Measurements from ENCODE around the gene PDCD1. TPM values are rescaled to one million over a fixed set of nuclear protein-coding genes. Genes with fewer than 3 reads are reported as not detected.
"Not testable (repeated sequence)": the region's sequence is repeated elsewhere in the genome, so short reads cannot be mapped to it uniquely, and the experiment has no call there.

The PDCD1 gene
- total RNA-seq: under 1 TPM in 7 of 8 experiments, not detected in 1; 0.11 to 0.49 (median 0.19) TPM

- in situ Hi-C loops (cut with MboI; ENCODE audit: low pct_unique_long_range_greater_than_20kb in 2 of 9, low sequenced_read_pairs in 9 of 9, unreplicated experiment in 9 of 9): no loop called here
- peak in 6 of 8 experiments; percentile 11 to 51 (median 40) for ATAC-seq (replicated peaks in 6 of 8)
- Histone ChIP-seq H3K27ac (peak within 1 kb of the TSS in 1 of 2 donors; percentile 53), H3K4me3 (no peak within 1 kb of the TSS), H3K4me1 (replicated peaks in 1 of 2) (peaks cover 22 to 25% of the 10 kb centered on the region in 2 donors)
- 75 to 100% (median 91%) methylated on average over 3 to 6 of the region's 28 CpGs; no CpG with 5 or more reads in 6 of the 10 experiments for WGBS, 10 experiments
Measured at GRCh38 chr2:241858206-241859016, at the start of gene PDCD1. PDCD1 (minus strand) TSS chr2:241858894; CDS start chr2:241858838, 56 bp downstream.

- H3K27ac ChIP-seq; in situ Hi-C loops (cut with MboI; ENCODE audit: low pct_unique_long_range_greater_than_20kb in 2 of 9, low sequenced_read_pairs in 9 of 9, unreplicated experiment in 9 of 9); ATAC-seq (replicated peaks in 6 of 8); H3K4me3 ChIP-seq; H3K4me1 ChIP-seq (replicated peaks in 1 of 2): not testable (repeated sequence)
- 73 to 100% (median 90%) methylated on average over 1 to 7 of the region's 7 CpGs; no CpG with 5 or more reads in 2 of the 10 experiments for WGBS, 10 experiments
Measured at GRCh38 chr2:241907831-241908230, 49.1 kb upstream of the PDCD1 start.

- in situ Hi-C loops (cut with MboI; ENCODE audit: low pct_unique_long_range_greater_than_20kb in 2 of 9, low sequenced_read_pairs in 9 of 9, unreplicated experiment in 9 of 9): no loop called here
- Histone ChIP-seq H3K27ac (no peak overlapping the region), H3K4me3 (no peak overlapping the region), H3K4me1 (replicated peaks in 1 of 2) (peaks cover 0 to 2% of the 10 kb centered on the region in 2 donors)
- WGBS, 10 experiments: 72 to 100% (median 88%) methylated on average over 5 to 16 of the region's 18 CpGs
- ATAC-seq (replicated peaks in 6 of 8): no peak
Measured at GRCh38 chr2:241906826-241907570, 48.3 kb upstream of the PDCD1 start.

GRCh38 chr2:241906378-241906770 is 47.7 kb upstream of the PDCD1 start:
- H3K4me1 ChIP-seq (replicated peaks in 1 of 2); H3K4me3 ChIP-seq; in situ Hi-C loops (cut with MboI; ENCODE audit: low pct_unique_long_range_greater_than_20kb in 2 of 9, low sequenced_read_pairs in 9 of 9, unreplicated experiment in 9 of 9); H3K27ac ChIP-seq; ATAC-seq (replicated peaks in 6 of 8): not testable (repeated sequence)
- 68 to 100% (median 98%) methylated on average over 1 to 4 of the region's 5 CpGs; no CpG with 5 or more reads in 4 of the 10 experiments for WGBS, 10 experiments

- ATAC-seq (replicated peaks in 6 of 8): no peak
- H3K4me3 ChIP-seq: no peak overlapping the region
- peaks cover 0 to 2% of the 10 kb centered on the region in 2 donors for H3K4me1 ChIP-seq (replicated peaks in 1 of 2)
- 50 to 96% (median 77%) methylated on average over 2 to 7 of the region's 14 CpGs; no CpG with 5 or more reads in 5 of the 10 experiments for WGBS, 10 experiments
- in situ Hi-C loops (cut with MboI; ENCODE audit: low pct_unique_long_range_greater_than_20kb in 2 of 9, low sequenced_read_pairs in 9 of 9, unreplicated experiment in 9 of 9): no loop called here
- H3K27ac ChIP-seq: no peak overlapping the region
Measured at GRCh38 chr2:241905716-241906377, 47.2 kb upstream of the PDCD1 start.

- Histone ChIP-seq H3K4me1 (replicated peaks in 1 of 2) (peaks cover 0 to 2% of the 10 kb centered on the region in 2 donors), H3K27ac (no peak overlapping the region), H3K4me3 (no peak overlapping the region)
- ATAC-seq (replicated peaks in 6 of 8): no peak
- in situ Hi-C loops (cut with MboI; ENCODE audit: low pct_unique_long_range_greater_than_20kb in 2 of 9, low sequenced_read_pairs in 9 of 9, unreplicated experiment in 9 of 9): no loop called here
- 75 to 100% (median 91%) methylated on average over 1 to 13 of the region's 29 CpGs; no CpG with 5 or more reads in 4 of the 10 experiments for WGBS, 10 experiments
Measured at GRCh38 chr2:241904791-241905710, 46.4 kb upstream of the PDCD1 start.

GRCh38 chr2:241904011-241904718 is 45.5 kb upstream of the PDCD1 start:
- no peak overlapping the region for H3K4me3 ChIP-seq
- in situ Hi-C loops (cut with MboI; ENCODE audit: low pct_unique_long_range_greater_than_20kb in 2 of 9, low sequenced_read_pairs in 9 of 9, unreplicated experiment in 9 of 9): no loop called here
- H3K4me1 ChIP-seq (replicated peaks in 1 of 2): peaks cover under 1 to 6% of the 10 kb centered on the region in 2 donors
- WGBS, 10 experiments: 76 to 100% (median 95%) methylated on average over 2 to 8 of the region's 19 CpGs; no CpG with 5 or more reads in 6 of the 10 experiments
- no peak overlapping the region for H3K27ac ChIP-seq
- ATAC-seq (replicated peaks in 6 of 8): no peak

GRCh38 chr2:241903121-241904010 is 44.7 kb upstream of the PDCD1 start:
- H3K27ac ChIP-seq: no peak overlapping the region
- peak in 3 of 8 experiments; percentile 15 to 29 (median 23) for ATAC-seq (replicated peaks in 6 of 8)
- WGBS, 10 experiments: 40 to 100% (median 92%) methylated on average over 1 to 7 of the region's 40 CpGs; no CpG with 5 or more reads in 5 of the 10 experiments
- H3K4me1 ChIP-seq (replicated peaks in 1 of 2): peaks cover 4 to 7% of the 10 kb centered on the region in 2 donors
- in situ Hi-C loops (cut with MboI; ENCODE audit: low pct_unique_long_range_greater_than_20kb in 2 of 9, low sequenced_read_pairs in 9 of 9, unreplicated experiment in 9 of 9): no loop called here
- no peak overlapping the region for H3K4me3 ChIP-seq

- H3K4me1 ChIP-seq (replicated peaks in 1 of 2): peaks cover 4 to 7% of the 10 kb centered on the region in 2 donors
- H3K27ac ChIP-seq: no peak overlapping the region
- in situ Hi-C loops (cut with MboI; ENCODE audit: low pct_unique_long_range_greater_than_20kb in 2 of 9, low sequenced_read_pairs in 9 of 9, unreplicated experiment in 9 of 9): no loop called here
- peak in 5 of 8 experiments; percentile 18 to 48 (median 35) for ATAC-seq (replicated peaks in 6 of 8)
- WGBS, 10 experiments: 48 to 76% methylated on average over 7 to 8 of the region's 48 CpGs; no CpG with 5 or more reads in 8 of the 10 experiments
- no peak overlapping the region for H3K4me3 ChIP-seq
Measured at GRCh38 chr2:241902357-241902991, 43.8 kb upstream of the PDCD1 start.

- Histone ChIP-seq H3K4me3 (no peak overlapping the region), H3K27ac (no peak overlapping the region), H3K4me1 (replicated peaks in 1 of 2) (peaks cover 4 to 7% of the 10 kb centered on the region in 2 donors)
- in situ Hi-C loops (cut with MboI; ENCODE audit: low pct_unique_long_range_greater_than_20kb in 2 of 9, low sequenced_read_pairs in 9 of 9, unreplicated experiment in 9 of 9): no loop called here
- WGBS, 10 experiments: 44 to 100% (median 85%) methylated on average over 2 to 21 of the region's 54 CpGs; no CpG with 5 or more reads in 2 of the 10 experiments
- peak in 5 of 8 experiments; percentile 11 to 51 (median 49) for ATAC-seq (replicated peaks in 6 of 8)
Measured at GRCh38 chr2:241901500-241902351, 43.0 kb upstream of the PDCD1 start.
